ENCODE measurements around the gene ST6GALNAC4.
A peak's percentile ranks its signal among the peaks of the same experiment; 100 is the strongest.

DNA sequence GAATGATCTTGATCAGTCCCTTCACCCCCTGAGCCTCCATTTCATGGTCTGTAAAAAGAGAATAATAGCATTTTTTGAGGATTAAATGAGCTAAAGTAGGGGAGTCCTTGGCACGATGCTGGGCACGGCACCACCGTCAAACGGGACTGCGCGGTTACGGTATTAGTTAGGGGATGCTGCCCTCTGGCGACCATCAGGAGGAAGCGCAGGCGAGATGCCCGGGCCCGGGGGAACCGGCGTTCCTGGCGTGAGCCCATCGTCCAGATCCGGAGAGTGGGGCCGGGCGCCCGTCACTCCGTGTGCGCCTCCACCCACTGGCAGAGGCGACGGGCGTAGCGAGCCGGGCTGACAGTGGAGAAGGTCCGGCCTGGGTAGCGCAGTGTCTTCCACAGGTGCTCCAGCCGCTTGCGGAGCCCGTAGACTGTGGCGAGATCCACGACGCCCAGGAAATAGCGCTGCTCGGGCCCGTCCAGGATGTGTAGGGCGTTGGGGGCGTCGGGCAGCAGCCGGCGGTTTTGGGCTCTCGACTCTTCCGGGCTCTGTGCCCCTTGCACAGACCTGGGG, 4.8 kb upstream of the ST6GALNAC4 start:
- TF ChIP-seq, protein P1, sequence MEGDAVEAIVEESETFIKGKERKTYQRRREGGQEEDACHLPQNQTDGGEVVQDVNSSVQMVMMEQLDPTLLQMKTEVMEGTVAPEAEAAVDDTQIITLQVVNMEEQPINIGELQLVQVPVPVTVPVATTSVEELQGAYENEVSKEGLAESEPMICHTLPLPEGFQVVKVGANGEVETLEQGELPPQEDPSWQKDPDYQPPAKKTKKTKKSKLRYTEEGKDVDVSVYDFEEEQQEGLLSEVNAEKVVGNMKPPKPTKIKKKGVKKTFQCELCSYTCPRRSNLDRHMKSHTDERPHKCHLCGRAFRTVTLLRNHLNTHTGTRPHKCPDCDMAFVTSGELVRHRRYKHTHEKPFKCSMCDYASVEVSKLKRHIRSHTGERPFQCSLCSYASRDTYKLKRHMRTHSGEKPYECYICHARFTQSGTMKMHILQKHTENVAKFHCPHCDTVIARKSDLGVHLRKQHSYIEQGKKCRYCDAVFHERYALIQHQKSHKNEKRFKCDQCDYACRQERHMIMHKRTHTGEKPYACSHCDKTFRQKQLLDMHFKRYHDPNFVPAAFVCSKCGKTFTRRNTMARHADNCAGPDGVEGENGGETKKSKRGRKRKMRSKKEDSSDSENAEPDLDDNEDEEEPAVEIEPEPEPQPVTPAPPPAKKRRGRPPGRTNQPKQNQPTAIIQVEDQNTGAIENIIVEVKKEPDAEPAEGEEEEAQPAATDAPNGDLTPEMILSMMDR (IDR thresholded peaks at IDR 0.05): peak; percentile 84
- TF ChIP-seq ZFX (IDR thresholded peaks at IDR 0.05; ENCODE audit: borderline replicate concordance): no peak
